HCT116 (cell line): Measurements from ENCODE around the gene LRRC51. TPM values are rescaled to one million over a fixed set of nuclear protein-coding genes. Genes with fewer than 3 reads are reported as not detected.

Source experiments
- ATAC-seq: fragments of 200-7000 bp; cut with Tn5 transposase; 2 replicates; pipeline ENCODE4 v1.9.1; 2020; ENCODE audit warnings: mild to moderate bottlenecking, moderate library complexity
- BruUV-seq: library from RNA; stranded (reverse); fragments of 400-500 nt; replicated peaks from 2 replicates; lab custom pipeline; 2021; lab: Mats Ljungman, UMichigan
- CTCF ChIA-PET: fragments of 300-600 bp; sonication (Branson Sonifier 250); formaldehyde crosslinking; loops from one replicate; lab custom pipeline; 2021; ENCODE audit warnings: antibody characterized with exemption; lab: Charles Lee
- POLR2A ChIA-PET: fragments of 300-600, 350-600 bp; sonication (Branson Sonifier 250); formaldehyde crosslinking; loops from one replicate; lab custom pipeline; 2021; ENCODE audit warnings: antibody characterized with exemption; lab: Charles Lee
- RAD21 ChIA-PET, 2 experiments: fragments of 300-600 bp; sonication (Branson Sonifier 250); formaldehyde crosslinking; loops; one replicate each; lab custom pipeline; 2023; ENCODE audit warnings: low total read pairs in 2 of 2; ENCODE audit not compliant: uncharacterized antibody in 2 of 2, unreplicated experiment in 2 of 2, low non-redundant PET in 1 of 2; lab: Charles Lee
- DNase-seq: peaks from one replicate; pipeline ENCODE4 v3.0.0-alpha.2; 2010; ENCODE audit warnings: low read depth, low spot score
- H2AFZ ChIP-seq: fragments of 200-600 bp; shearing (Covaris generic), sonication (generic); 2 replicates; pipeline ENCODE4 v1.6.1; 2017; ENCODE audit warnings: low read depth, mixed run types, mixed read lengths, antibody characterized with exemption, low read length; ENCODE audit not compliant: poor library complexity, severe bottlenecking
- H3K27ac ChIP-seq: 2 replicates; pipeline ENCODE4 v1.5.1; 2012; ENCODE audit warnings: low read depth, low read length
- H3K27me3 ChIP-seq: fragments of 200-600 bp; sonication (generic); 2 replicates; pipeline ENCODE4 v1.6.1; 2016; ENCODE audit warnings: mixed run types, low read length, mixed read lengths; ENCODE audit not compliant: insufficient read depth
- H3K36me3 ChIP-seq, 2 experiments: fragments of 200-500 bp in 1 of 2; fragments of 200-600 bp in 1 of 2; sonication (Bioruptor generic) in 1 of 2; sonication (generic) in 1 of 2; 2 replicates each; pipeline versions ENCODE4 v1.5.1 to v1.6.1; 2014 to 2016; ENCODE audit warnings: low read length in 2 of 2, inconsistent platforms in 1 of 2, mixed read lengths in 1 of 2, mixed run types in 1 of 2; ENCODE audit not compliant: insufficient read depth in 2 of 2, control insufficient read depth in 1 of 2
- H3K4me1 ChIP-seq, 2 experiments: fragments of 200-600 bp in 1 of 2; sonication (generic) in 1 of 2; 2 replicates each; pipeline versions ENCODE4 v1.5.1 to v1.6.1; 2012 to 2017; ENCODE audit warnings: low read length in 2 of 2, inconsistent platforms in 1 of 2, mild to moderate bottlenecking in 1 of 2, mixed read lengths in 1 of 2, mixed run types in 1 of 2, moderate library complexity in 1 of 2; ENCODE audit not compliant: insufficient read depth in 2 of 2, control insufficient read depth in 1 of 2
- H3K4me2 ChIP-seq: fragments of 200-600 bp; sonication (generic); 2 replicates; pipeline ENCODE4 v1.6.1; 2017; ENCODE audit warnings: mixed run types, low read length, mixed read lengths
- H3K4me3 ChIP-seq, 2 experiments: fragments of 200-600 bp in 1 of 2; sonication (generic) in 1 of 2; replicated peaks in 1 of 2; 2 replicates each; pipeline ENCODE4 v1.5.1; 2011 to 2016; ENCODE audit warnings: low read length in 2 of 2, control low read depth in 1 of 2, low read depth in 1 of 2, mild to moderate bottlenecking in 1 of 2, mixed read lengths in 1 of 2, mixed run types in 1 of 2
- H3K79me2 ChIP-seq: fragments of 200-600 bp; sonication (generic); 2 replicates; pipeline ENCODE4 v1.6.1; 2017; ENCODE audit warnings: mild to moderate bottlenecking, mixed run types, low read length, moderate library complexity, mixed read lengths; ENCODE audit not compliant: insufficient read depth
- H3K9ac ChIP-seq: fragments of 200-600 bp; sonication (generic); 2 replicates; pipeline ENCODE4 v1.6.1; 2016; ENCODE audit warnings: low read length, mixed read lengths
- H3K9me2 ChIP-seq: fragments of 200-600 bp; sonication (generic), shearing (Covaris generic); 2 replicates; pipeline ENCODE4 v1.6.1; 2017; ENCODE audit warnings: mixed run types, mild to moderate bottlenecking, moderate library complexity; ENCODE audit not compliant: insufficient read depth
- H3K9me3 ChIP-seq, 2 experiments: fragments of 200-500 bp in 1 of 2; fragments of 200-600 bp in 1 of 2; sonication (Bioruptor generic) in 1 of 2; sonication (generic) in 1 of 2; 2 replicates each; pipeline ENCODE4 v1.6.1; 2014 to 2017; ENCODE audit warnings: low read length in 2 of 2, mixed read lengths in 2 of 2, inconsistent platforms in 1 of 2, low read depth in 1 of 2, mild to moderate bottlenecking in 1 of 2, mixed run types in 1 of 2, moderate library complexity in 1 of 2; ENCODE audit not compliant: control insufficient read depth in 1 of 2, insufficient read depth in 1 of 2
- H4K20me1 ChIP-seq: fragments of 200-600 bp; sonication (generic), shearing (Covaris generic); 2 replicates; pipeline ENCODE4 v1.6.1; 2017; ENCODE audit warnings: mixed run types, mild to moderate bottlenecking, moderate library complexity; ENCODE audit not compliant: insufficient read depth
- CBX3 ChIP-seq: IDR thresholded peaks from 2 replicates; pipeline ENCODE4 v1.6.1; 2012; ENCODE audit warnings: low read depth
- CEBPB ChIP-seq: IDR thresholded peaks from 2 replicates; pipeline ENCODE4 v1.6.1; 2012; ENCODE audit warnings: low read depth
- ELF1 ChIP-seq: IDR thresholded peaks from 2 replicates; pipeline ENCODE4 v1.6.1; 2012; ENCODE audit warnings: low read depth, borderline replicate concordance
- EZH2phosphoT487 ChIP-seq: fragments of 200-600 bp; IDR thresholded peaks from 2 replicates; pipeline ENCODE4 v1.6.1; 2018; ENCODE audit warnings: antibody characterized with exemption, borderline replicate concordance
- POLR2A ChIP-seq: IDR thresholded peaks from 2 replicates; pipeline ENCODE4 v1.7.0; 2011; ENCODE audit warnings: borderline replicate concordance; ENCODE audit not compliant: insufficient read depth, insufficient read length; ENCODE audit errors: extremely low read depth
- POLR2AphosphoS5 ChIP-seq: IDR thresholded peaks from 2 replicates; pipeline ENCODE4 v1.6.1; 2011; ENCODE audit warnings: mild to moderate bottlenecking, low read depth, low read length, moderate library complexity
- SP1 ChIP-seq: IDR thresholded peaks from 2 replicates; pipeline ENCODE4 v1.6.1; 2012; ENCODE audit warnings: low read depth
- SRF ChIP-seq: IDR thresholded peaks from 2 replicates; pipeline ENCODE4 v1.6.1; 2012; ENCODE audit warnings: low read depth
- YY1 ChIP-seq: IDR thresholded peaks from 2 replicates; pipeline ENCODE4 v1.6.1; 2011; ENCODE audit warnings: low read length, low read depth, moderate library complexity, mild to moderate bottlenecking; ENCODE audit not compliant: insufficient replicate concordance; ENCODE audit errors: extremely low read depth
- intact Hi-C: fragments of 100-400 bp; cut with micrococcal nuclease; formaldehyde crosslinking; loops from 2 replicates; pipeline ENCODE4 v1.10.0; 2022
- total RNA-seq: library from RNA; stranded (reverse); gene quantifications from one replicate; pipeline ENCODE4 v1.2.1, GENCODE V29; 2021; ENCODE audit not compliant: unreplicated experiment
- TF ChIP-seq, protein P1 (sequence below): IDR thresholded peaks from 2 replicates; pipeline ENCODE4 v1.6.1; 2011; ENCODE audit warnings: mild to moderate bottlenecking, low read length, moderate library complexity; ENCODE audit not compliant: insufficient replicate concordance; ENCODE audit errors: extremely low read depth
- TF ChIP-seq, protein P2 (sequence below): IDR thresholded peaks from 2 replicates; pipeline ENCODE4 v1.6.1; 2012

Gene LRRC51
- total RNA-seq, 1 experiment from 2014 or later, result 10.8 TPM

DNA sequence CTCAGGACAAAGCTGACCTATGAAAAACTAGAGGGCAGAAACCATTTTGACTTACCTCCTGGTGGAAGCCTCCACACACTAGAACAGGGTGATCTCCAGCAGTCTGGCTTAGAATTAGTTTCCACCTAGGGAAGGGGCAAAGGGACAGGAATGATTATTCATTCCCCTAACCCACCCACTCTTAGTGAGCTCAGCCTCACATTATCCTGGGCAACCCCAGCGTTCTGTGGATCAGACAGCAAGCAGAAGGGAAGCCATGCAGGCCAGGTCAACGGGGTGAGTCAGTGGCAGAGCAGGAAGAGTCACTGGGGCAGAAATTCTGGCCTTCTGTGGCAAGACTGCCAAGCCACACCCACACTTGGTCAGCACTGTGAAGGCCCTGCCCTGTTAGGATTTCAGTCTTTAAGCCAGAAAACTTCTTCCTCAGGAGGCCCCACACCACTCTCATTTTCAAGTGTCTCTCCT is 10.8 kb upstream of the LRRC51 start:
- H3K4me2 ChIP-seq, result peak overlapping the region; percentile 66
- H3K27me3 ChIP-seq, result no peaks in the 10 kb centered on the region
- H3K9ac ChIP-seq, result peak overlapping the region; percentile 50
- BruUV-seq, result no TSS peak
- ChIA-PET POLR2A (interaction anchor here (0.6 kb wide), 1 partner anchor 13 kb away, joined by 6 read pairs; no protein-coding TSS in a partner anchor), RAD21 (no interaction called here), CTCF (no interaction called here)
- no peaks in the 10 kb centered on the region for H3K9me3 ChIP-seq
- H3K36me3 ChIP-seq, result peaks cover 2 to 7% of the 10 kb centered on the region in 2 experiments; a peak in 3 of 4 replicates
- intact Hi-C loops, result no loop called here
- DNase-seq (peak; percentile 51), ATAC-seq (peak; percentile 87)
- no peaks in the 10 kb centered on the region for H4K20me1 ChIP-seq
- no peaks in the 10 kb centered on the region for H3K9me2 ChIP-seq
- no peak overlapping the region for H2AFZ ChIP-seq
- TF ChIP-seq SRF (no peak), EZH2phosphoT487 (no peak), POLR2AphosphoS5 (peak; percentile 66), POLR2A (no peak), CBX3 (peak; percentile 26; the same call in 1 of the 2 replicates), ELF1 (no peak), YY1 (peak; percentile 23), SP1 (peak; percentile 67), CEBPB (0 out of 2 replicates have a peak, but pooled peaks have one; percentile 27)
- TF ChIP-seq, protein P1, sequence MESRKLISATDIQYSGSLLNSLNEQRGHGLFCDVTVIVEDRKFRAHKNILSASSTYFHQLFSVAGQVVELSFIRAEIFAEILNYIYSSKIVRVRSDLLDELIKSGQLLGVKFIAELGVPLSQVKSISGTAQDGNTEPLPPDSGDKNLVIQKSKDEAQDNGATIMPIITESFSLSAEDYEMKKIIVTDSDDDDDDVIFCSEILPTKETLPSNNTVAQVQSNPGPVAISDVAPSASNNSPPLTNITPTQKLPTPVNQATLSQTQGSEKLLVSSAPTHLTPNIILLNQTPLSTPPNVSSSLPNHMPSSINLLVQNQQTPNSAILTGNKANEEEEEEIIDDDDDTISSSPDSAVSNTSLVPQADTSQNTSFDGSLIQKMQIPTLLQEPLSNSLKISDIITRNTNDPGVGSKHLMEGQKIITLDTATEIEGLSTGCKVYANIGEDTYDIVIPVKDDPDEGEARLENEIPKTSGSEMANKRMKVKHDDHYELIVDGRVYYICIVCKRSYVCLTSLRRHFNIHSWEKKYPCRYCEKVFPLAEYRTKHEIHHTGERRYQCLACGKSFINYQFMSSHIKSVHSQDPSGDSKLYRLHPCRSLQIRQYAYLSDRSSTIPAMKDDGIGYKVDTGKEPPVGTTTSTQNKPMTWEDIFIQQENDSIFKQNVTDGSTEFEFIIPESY, result no peak
- TF ChIP-seq, protein P2, sequence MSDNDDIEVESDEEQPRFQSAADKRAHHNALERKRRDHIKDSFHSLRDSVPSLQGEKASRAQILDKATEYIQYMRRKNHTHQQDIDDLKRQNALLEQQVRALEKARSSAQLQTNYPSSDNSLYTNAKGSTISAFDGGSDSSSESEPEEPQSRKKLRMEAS, result peak; percentile 62
- H3K79me2 ChIP-seq, result peaks cover 94% of the 10 kb centered on the region
- peak overlapping the region in 1 of 2 experiments; percentile 27; a peak in 3 of 4 replicates for H3K4me3 ChIP-seq
- H3K4me1 ChIP-seq, result peaks cover 48 to 57% of the 10 kb centered on the region in 2 experiments
- peak overlapping the region; percentile 43 for H3K27ac ChIP-seq
